GM21447 (cell line): ENCODE measurements around the gene FMOD.

Source experiments
- ATAC-seq: cut with Tn5 transposase; IDR thresholded peaks from one replicate; pipeline ENCODE4 v1.9.1; 2021; ENCODE audit not compliant: unreplicated experiment

FMOD gene

DNA sequence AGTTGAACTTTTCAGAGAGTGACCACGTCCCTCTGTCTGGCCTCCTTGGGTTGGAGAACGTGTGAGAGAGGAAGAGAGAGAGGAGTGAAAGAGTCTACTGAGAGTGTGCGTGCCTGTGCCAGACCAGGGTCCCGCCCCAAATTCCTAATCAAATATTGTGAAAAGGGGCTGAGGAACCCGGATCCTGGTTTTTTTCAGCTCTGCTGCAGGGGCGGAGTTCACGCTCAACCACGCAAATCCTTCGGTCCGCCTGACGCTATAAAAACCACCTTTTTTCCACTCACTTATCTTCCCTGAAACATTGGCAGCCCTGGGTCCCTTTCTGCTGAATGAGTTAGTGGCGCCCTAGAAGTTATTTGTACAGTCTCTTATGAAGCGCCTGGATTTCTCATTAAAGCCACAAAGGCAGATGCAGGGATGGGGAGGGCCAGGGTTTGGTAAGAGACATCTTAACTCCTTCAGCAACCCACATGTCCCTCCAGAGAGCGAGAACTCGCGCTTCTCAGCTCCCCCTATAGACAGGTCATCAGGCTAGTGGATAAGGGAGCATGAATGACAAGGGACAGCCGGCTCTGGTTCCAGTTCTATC lies at the start of gene FMOD:
Gene FMOD, minus strand, starts transcription at position 86 of the 589 bp plus-strand sequence. CDS start 2,852 bp downstream, outside the sequence.
- ATAC-seq, result no peak

DNA sequence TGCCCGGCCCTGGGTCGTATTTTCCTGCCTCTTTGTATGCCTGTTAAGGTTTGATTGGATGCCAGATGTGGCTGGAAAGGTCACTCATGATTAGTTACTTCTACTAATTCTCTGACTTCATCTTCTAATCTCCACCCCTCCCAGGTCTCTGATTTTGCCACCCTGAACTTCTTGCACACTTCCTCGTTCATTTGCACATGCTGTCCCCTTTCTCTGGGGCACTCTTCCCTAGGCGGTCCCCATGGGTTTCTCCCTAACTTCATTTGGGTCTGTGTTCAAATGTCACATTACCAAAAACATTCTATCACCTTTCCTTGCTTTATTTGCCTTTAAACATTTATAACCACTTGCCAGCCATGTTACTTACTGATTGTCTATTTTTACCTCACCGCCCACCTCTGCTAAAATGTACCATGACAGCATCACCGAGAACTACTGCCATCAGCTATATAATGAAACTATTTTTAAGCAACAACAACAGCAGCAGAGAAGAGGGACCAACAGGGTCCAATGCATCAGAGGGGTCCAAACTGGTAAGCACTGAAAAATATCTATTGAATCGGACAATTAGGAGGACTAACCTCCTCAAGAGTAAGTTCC lies 45.8 kb upstream of the FMOD start:
- ATAC-seq, result no peak

DNA sequence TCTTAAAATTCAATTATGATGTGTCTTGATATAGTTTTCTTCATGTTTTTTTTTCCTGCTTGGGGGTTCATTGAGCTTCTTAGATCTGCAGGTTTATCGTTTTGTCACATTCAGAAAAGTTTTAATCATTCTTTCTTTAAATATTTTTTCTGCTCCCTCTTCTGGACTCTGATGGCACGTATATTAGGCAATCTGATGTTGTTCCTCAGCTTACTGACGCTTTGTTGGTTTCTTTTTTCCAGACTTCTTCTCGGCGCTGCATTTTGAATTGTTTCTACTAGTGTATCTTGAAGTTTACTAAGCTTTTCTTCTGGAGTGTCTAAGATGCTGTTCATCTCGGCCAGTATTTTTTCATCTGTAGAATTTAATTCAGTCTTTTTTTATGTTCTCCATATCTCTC lies 44.8 kb upstream of the FMOD start:
- no peak for ATAC-seq

DNA sequence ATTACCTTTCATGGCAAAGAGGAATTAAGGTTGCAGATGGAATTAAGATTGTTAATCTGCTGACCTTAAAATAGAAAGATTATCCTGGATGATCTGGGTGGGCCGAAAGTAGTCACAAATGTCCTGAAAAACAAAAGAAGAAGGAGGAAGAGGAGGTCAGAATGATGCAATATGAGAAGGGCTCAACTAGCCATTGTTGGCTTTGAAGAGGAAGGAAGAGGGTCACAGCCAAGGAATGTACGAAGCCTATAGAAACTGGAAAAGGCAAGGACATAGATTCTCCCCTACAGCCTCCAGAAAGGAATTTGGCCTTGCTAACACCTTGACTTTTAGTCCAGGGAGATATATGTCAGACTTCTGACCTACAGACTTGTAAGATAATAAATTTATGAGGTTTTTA lies 39.4 kb upstream of the FMOD start:
- no peak for ATAC-seq

DNA sequence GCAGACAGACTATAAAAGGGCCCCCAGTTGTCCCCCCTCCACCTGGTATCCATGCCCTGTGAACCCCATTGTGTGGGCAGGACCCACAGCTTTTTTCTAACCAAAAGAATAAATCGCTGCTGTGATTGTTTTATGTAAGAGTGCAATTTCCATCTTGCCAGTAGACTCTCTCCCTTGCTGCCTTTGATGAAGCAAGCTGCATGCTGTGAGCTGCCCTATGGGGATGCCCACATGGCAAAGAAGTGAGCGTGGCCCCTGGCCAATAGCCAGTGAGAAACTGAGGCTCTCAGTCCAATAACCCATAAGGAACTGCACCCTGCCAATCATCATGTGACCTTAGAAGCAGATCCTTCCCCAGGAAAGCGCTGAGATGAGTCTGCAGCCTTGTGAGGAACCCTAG lies 37.8 kb upstream of the FMOD start:
- ATAC-seq, result no peak

DNA sequence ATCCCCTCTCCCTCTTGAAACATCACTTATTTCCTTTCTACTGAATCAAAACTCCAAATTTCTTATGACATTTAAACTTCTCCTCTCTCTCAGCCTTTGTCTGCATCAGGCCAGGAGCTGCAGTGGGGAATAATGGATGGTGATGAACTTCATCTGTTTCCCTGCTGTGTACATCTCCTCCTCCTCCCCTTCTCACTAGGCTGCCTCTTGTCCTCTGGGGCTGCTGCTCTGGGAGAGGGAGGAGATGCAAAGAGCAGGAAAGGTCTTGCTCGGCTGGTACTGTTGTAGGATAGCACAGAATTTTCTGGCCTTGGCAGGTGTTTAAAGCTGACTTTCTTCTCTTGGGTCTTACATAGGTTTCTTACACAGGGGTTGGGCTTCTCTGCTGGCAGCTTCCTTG lies 31.1 kb upstream of the FMOD start:
- no peak for ATAC-seq

DNA sequence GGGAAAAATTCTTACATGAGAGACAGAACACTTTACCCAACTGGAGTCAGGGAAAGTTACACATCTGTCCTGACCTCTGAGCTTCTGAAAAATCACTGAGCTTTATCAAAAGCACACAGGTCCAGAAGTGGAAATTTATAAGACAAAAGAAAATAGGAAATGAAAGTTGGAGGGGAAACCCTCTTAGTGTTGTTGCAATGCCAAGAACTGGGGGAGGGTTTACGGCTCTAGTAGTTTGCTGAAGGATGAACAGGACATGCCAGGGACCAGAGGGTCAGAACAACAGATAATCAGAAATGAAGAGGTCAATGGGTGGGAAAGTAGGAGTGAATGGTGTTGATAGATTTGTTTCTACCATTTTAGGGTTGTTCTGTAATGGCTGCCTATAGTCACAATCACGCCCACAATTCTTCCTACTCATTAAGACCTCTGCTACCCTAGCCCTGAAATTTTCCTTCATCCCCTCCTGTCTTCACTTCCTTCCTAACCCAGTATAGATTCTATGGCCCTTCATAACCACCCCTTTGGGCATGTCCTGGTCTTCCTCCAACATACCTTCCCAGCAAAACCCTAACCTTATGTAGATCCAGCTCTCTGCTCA lies 30.3 kb upstream of the FMOD start:
- ATAC-seq, result peak; percentile 83

DNA sequence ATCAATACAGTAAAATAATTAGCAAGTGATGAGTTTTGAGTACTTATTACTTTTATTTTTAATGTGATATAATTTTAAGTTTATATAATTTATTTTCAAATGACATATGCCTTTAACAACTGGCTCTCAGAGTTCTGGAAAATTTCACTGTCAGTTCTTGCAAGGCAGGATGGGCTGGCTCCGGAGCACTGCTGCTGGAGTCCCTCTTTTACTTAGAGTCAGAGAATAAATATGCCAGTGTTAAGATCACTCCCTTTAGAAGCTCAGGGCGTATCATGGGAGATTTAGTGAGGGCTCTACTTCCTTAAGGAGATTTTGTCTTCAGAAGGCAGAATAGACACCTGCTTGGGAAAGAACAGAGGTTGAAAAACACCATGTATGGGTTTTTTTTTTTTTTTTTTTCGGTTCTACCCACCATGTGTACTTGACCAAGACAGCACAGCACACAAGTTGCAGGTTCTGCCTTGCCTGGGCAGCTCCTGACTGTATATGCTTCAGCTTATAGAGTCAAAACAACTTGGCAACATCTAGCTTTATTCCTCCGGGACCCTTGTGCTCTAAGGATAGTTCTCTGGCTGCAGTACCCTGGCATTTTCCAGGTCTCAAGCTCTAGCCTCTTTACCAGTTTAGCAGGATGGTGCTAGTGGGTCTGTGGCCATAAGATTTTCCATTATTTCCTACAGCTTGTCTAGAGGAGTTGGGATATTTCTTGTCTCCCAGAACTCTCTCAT lies 29.7 kb upstream of the FMOD start:
- ATAC-seq, result peak; percentile 49

DNA sequence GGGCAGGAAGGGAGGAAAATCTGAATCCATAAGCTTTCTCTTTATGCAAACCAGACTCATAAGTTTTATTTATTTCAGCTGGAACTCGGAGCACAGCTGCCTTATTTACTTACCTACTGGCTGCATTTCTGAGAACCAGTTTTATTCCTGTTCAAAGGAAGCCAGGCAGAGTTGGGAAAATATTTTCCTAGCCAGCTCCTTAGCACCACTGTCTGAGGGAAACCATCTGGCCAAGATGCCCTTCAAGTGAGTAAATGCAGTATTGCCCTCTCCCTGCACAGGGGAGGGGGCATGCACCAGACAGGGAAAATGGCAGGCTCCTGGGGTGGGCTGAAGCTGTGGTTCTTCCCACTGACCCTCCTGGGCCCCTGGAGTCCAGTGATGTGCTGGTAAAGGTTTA lies 28.9 kb upstream of the FMOD start:
- ATAC-seq, result no peak

DNA sequence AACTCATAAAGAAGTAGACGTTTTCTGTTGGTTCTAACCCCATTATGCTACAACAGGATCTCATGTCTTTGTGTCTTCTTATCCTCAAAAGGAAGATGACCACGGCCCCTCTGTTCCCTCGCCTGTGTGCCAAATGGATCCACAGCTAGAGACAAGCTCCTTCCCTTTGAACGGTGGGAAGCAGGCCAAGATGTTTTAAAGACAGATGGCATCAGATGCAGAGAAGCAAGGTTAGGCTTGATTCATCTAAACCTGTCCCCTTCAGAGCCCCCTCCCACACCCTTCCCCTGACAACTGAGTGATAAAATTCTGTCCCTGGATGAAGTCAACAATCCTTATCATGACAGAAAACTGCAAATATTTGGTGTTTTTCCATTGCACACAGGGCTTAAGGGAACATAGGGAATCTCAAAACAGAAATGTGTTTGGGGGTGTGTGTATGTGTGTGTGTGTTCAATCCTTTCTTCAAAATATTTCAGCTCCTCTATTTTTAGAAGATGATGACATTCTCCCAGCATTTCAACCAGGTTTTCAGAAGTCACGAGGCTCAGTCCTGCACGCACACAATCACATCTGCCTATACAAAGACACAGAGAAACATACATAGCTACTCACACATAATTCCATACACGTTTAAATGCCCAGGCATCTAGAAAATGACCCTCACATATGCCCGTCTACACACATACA lies 27.8 kb upstream of the FMOD start:
- ATAC-seq, result no peak

DNA sequence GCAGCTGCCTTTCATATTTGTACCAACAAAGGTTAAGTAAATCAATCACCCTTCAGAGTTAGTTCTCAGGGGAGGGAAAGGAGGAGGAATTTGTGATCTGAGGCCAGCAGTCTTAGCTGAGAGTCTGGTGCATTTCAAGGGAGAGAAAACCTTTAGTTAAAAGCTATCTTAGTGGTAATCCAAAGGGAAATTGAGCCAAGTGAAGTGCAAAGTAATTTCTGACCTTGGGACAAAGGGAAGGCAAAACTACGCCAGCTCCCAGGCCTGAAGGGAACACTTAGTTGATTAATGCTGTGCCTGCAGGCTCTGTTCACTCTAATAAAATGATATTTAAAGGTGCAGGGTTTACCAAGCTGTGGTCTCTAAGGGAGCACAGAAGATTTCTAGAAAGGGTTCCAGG lies 23.1 kb upstream of the FMOD start:
- ATAC-seq, result no peak

DNA sequence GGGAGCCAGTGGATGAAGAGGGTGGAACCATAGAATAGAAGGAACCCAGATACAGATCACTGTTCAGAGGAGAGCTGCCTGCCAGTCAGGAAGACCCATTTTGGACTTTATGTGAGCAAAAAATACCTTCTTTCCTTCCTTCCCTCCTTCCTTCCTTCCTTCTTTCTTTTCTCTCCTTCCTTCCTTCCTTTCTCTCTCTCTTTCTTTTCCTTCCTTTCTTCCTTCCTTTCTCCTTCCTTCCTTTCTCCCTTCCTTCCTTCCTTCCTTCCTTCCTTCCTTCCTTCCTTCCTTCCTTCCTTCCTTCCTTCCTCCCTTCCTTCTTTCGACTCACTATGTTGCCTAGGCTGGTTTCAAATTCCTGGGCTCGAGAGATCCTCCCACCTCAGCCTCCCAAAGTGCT lies 22.1 kb upstream of the FMOD start:
- ATAC-seq, result no peak

DNA sequence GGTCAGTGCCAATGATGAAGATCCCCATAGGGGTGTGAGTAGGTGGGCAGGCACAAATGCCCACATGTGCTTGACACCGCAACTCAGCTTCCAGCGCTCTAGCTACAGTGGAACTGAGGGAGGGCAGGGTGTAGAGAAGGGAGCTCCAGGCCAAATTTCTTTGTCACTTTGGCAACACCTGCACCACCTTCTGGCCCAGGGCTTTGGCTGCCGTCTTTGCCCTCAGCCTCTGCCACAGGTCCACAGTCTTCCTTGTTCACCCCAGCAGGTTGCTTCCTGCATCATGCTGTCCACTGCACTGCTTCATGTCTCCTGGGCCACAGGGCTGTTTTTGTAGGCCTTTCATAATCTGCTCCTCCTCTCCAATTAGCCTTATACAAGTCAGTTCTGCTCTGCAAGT lies 20.4 kb upstream of the FMOD start:
- no peak for ATAC-seq

DNA sequence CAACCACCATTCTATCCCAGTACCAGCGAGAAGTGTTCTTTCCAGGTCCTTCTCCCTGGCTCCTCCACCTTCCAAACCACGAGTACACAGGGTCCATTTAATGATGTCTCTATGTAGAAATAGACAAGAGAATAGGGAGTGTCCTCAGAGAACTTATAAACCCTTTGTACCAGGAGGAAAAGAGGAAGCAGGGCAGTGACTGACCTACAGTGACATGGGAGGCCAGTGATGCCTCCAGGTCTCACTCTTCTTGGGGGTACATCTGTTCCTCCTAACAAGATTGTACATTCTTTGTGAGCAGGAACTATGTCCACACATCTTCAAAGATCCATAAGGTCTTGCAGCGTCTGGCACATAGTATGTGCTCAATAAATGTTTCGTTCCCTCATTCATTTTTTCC lies 18.7 kb upstream of the FMOD start:
- ATAC-seq, result no peak

DNA sequence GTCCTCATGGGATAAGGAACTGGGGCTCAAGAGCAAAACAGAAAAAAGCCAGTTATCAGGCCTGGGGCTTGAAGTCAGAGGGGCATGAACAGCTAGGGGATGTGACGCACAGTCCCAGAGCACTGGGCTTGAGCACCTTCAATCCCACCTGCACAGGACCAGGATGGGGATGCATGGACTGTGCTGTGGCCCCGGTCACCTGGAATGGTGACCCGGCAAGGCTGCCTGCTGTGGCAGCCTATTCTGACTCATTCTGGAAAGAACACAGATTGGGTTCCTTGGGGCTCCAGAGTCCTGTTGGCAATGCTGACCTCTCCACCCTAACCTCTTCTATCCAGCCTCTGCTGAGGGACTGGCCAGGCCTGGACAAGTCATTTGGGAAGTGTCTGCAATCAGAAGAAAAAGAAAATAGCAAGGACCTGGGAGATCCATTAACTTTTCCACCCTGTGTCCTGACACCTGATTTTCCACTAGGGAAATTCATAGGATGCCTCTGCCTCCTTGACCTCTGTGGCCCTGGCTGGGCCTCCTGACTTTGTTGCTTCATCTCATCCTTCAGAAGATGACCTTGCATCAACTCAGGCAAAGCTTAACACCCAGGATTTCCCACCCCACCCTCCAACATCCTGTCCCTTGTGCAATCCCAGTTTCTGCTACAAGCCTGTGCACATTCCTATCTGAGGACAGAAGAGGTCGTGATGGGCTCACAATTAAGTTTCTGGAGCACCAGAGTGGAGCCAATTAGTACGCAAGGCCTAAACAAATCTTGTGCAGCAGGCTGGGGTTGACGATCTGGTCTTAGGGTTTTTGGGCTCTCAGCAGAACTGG lies 17.9 kb upstream of the FMOD start:
- no peak for ATAC-seq

DNA sequence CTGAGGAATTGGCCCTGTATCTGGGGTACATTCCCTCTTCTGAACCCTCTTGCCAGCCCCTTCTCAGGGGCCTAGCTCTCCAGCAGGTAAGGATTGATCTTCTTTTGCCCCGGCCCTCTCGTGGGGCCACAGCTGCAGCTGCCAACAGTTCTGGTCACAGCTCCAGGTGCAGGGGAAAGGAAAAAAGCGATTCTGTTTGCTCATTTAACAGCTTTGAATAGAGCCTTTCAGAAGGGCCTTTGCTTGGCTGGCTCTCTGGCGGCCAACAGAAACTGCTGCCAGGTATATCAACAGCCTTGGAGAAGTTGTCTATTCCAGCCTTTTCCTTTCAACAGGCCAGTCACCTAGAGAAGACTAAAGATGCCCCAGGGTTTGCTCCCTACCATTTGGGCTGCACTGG lies 16.1 kb upstream of the FMOD start:
- no peak for ATAC-seq

DNA sequence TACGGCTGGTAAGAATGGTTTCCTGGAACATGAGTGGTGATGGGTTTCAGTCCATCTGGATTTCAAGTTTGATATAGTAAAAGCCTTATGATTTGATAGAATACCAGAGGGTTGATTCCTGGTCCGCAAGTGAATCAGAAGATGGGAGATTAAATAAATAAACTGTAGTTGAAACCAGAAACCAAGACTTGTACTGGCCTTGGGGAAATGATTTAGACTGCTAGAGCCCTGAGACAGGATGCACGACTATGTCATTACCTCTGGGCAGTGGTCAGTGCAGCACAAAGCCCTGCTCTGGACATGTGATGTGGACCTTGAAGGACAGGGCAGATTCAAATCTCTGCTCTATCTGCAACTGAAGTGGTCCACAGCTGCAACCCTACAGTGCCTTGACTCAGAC lies 15.6 kb upstream of the FMOD start:
- no peak for ATAC-seq

DNA sequence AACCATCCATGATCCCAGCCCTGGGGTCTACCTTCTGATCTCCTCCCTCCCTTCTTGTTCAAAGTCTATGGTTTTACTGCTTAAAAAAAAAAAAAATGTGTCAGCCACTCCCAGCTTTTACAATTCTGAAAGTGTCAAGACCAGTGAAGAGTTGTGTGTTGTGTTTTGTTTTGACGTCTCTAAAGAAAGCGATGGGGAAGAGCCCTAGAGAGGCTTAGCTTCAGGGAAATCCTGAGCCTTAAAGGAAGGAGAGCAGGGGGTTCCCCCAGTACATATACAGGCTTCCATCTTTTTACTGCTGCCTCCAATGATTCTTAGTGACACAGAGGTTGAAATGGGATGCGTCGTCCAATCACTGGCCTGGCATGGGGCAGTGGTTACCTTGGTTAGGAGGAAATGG lies 13.9 kb upstream of the FMOD start:
- ATAC-seq, result no peak

DNA sequence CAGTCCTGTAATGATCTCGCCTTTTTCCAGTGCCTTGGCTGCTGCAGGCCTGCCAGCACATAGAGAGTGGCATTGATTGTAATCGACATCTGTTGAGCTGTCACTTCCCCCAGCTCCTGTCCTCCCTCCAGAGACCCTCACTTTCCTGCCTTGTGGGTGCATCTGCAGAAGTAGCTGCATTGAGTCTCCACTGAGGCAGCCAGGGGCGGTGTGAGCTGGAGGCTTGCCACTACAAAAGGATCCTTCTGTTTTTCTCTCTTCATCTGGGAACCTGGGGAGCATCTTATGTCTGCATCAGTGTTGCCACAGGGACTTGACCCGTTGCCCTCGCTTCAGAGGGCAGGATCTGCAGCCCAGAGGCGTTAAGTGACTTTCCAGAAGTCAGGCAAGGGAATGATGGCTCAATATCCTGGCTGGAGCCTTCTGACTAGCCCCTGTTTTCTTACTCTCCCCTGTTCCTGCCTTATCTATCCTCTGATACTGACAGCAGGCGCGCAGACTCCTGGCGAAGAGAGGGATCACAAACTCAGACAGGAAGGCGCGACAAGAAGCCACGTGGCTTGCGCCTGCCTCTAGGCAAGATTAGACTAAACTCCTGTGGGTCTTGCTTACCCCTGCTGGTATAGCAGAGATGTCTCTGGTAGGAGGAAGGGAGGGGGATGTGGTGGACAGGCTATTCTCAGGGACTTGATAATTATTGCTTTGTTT lies 13.3 kb upstream of the FMOD start:
- no peak for ATAC-seq

DNA sequence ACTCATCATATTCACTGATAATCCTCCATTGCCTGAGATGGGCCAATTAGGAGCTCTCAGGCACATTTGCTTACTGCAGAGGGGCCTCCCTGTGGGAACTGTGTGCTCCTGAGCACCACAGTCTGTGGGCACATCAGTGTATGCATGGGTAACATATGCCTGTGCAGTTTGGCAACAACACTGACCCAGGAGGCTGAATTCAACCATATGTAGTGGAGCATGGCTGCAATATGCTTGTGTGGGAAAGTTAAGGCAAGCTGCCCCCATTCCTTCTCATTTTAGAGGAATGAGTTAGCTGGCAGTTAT lies 11.8 kb upstream of the FMOD start:
- ATAC-seq, result no peak
